Activated naive CD4-positive, alpha-beta T cell (primary cell): Measurements from ENCODE around the gene CAV2.
"Not testable (repeated sequence)": the region's sequence is repeated elsewhere in the genome, so short reads cannot be mapped to it uniquely, and the experiment has no call there.

Experiments used
- DNase-seq, 4 experiments: peaks; one replicate each; lab custom pipeline; 2025; lab: John Stamatoyannopoulos, UW

Gene CAV2, protein sequence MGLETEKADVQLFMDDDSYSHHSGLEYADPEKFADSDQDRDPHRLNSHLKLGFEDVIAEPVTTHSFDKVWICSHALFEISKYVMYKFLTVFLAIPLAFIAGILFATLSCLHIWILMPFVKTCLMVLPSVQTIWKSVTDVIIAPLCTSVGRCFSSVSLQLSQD

GRCh38 chr7:116499168-116500077 is at the start of gene CAV2:
Gene CAV2, plus strand, starts transcription at chr7:116499738. Its CDS starts 44 bp downstream, at chr7:116499782.
- no peak for DNase-seq

DNA sequence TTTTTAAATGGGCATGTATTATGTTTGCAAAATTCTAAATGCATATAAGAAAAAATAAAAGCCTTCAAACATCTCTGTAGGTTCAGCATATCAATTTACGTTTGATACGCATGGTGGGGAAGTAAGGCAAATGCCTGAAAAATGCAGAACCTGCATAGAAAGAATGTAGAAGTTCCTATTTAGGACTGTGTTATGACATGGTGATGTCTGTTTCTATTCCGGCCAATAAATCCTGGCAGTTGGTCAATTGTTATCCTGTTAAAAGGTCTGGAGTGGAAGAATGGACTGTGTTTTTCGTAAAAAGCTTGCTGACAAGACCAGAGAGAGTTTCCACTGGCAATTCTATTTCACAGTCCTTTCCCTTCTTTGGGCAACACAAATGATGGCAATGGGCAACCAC is 49.6 kb upstream of the CAV2 start:
- no peak for DNase-seq

GRCh38 chr7:116451957-116452729 is 47.4 kb upstream of the CAV2 start:
- DNase-seq, result no peak

GRCh38 chr7:116454377-116454776 is 45.2 kb upstream of the CAV2 start:
- no peak for DNase-seq

- no peak for DNase-seq
These were observed 44.5 kb upstream of the CAV2 start for GRCh38 chr7:116455009-116455408.

DNA sequence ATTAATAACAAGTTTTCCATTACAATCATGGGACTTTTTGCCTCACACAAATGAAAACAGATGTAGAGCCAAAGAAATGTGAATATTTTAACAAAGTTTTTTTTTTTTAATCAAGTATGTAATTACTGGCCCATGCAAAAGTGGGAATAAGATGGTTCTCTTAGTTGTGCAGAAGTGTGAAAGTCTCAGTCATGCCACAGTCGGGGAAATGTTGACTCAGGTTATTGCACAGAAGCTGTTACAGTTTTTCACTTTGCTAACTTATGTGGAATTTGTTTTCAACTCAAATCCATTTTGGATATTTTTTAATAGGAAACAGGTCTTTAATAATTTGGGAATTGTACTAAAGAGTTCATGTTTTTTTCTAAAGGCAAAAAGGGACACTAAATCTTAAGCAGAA is 44.0 kb upstream of the CAV2 start:
- no peak for DNase-seq

DNA sequence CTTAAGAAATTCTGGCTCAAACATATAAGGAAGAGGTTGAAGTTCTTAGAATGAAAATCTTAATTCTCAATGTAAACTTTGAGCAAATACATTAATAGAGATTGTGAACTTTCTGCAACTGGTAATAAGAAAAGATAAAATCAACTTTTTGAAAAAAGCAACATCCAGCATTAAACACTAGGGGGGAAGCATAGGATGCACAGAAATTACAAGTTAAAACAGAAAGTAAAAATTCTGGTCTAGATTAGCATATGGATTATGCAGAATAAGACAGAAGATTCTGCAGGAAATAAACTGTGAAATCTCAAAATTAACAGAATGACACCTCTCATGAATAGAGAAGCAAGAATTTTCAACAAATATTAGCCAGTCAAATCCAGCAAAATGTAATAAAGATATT is 38.0 kb upstream of the CAV2 start:
- DNase-seq, result no peak

- no peak for DNase-seq
These were observed 35.6 kb upstream of the CAV2 start for GRCh38 chr7:116463956-116464355.

GRCh38 chr7:116464375-116464774 is 35.2 kb upstream of the CAV2 start:
- no peak for DNase-seq

DNA sequence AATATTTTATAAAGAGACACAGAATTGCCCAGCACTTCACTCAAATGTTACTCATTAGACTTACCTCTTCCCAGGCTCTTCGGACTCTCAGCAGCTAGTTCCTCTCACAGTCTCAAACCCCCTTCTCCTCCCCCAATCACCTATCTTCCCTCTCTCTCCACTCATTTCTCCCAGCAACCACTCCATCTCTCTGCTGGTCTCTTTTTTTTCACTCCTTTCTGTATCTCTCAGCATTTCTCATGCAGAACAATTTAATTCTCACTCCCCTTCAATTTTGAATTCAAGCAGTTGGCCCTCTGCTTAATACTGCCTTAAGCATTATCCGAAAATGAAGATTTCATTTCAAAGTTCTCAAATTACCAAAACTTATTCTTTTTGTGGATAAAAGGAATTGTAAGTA is 34.4 kb upstream of the CAV2 start:
- DNase-seq, result no peak

DNA sequence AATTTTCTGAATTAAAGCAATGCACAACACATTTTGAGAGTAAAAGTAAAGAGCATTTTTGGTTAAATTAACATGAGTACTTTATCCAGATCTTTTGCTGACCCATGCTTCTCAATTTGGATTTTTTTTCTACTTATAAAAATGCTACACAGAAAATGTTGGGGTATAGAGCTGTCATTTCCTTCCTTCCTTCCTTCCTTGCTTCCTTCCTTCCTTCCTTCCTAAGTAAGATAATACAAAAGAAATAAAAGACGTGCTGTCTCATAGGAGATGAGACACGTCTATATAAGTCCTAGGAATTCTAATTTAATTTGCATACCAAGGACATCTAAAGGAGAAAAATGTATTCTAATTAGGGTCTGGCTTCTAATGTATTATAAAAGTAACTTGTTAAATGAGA is 31.0 kb upstream of the CAV2 start:
- DNase-seq, result no peak

GRCh38 chr7:116477625-116478024 is 21.9 kb upstream of the CAV2 start:
- DNase-seq, result no peak

DNA sequence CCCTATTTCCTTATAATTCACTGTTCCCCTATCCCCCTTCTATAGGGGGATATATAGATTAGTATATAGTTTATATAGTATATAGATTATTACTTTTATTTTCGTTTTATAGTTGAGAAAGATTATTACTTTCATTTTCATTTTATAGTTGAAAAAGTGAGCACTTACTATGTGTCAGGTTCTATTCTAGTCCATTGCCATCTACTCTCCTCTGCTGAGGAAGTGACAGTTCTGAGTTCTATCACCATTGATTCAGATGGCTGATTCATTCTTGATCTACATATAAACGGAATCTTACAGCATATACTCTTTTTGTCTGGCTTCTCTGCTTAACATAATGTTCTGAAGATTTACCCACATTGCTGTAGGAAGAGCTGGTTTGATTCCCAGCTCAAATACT is 20.7 kb upstream of the CAV2 start:
- DNase-seq, result no peak

GRCh38 chr7:116483271-116483942 is 16.1 kb upstream of the CAV2 start:
- no peak for DNase-seq

DNA sequence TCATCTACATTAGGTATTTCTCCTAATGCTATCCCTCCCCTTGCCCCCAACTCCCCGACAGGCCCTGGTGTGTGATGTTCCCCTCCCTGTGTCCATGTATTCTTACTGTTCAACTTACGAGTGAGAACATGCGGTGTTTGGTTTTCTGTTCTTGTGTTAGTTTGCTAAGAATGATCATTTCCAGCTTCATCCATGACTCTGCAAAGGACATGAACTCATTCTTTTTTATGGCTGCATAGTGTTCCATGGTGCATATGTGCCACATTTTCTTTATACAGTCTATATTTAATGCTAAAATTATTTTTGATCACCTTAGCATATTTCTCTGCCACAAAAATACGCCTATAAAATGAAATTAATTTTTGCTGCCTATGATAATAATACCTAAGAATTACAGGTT is 15.1 kb upstream of the CAV2 start:
- not testable (repeated sequence) for DNase-seq

- no peak for DNase-seq
These were observed 11.5 kb upstream of the CAV2 start for GRCh38 chr7:116487907-116488521.

- no peak for DNase-seq
These were observed 9.2 kb upstream of the CAV2 start for GRCh38 chr7:116490351-116490750.

DNA sequence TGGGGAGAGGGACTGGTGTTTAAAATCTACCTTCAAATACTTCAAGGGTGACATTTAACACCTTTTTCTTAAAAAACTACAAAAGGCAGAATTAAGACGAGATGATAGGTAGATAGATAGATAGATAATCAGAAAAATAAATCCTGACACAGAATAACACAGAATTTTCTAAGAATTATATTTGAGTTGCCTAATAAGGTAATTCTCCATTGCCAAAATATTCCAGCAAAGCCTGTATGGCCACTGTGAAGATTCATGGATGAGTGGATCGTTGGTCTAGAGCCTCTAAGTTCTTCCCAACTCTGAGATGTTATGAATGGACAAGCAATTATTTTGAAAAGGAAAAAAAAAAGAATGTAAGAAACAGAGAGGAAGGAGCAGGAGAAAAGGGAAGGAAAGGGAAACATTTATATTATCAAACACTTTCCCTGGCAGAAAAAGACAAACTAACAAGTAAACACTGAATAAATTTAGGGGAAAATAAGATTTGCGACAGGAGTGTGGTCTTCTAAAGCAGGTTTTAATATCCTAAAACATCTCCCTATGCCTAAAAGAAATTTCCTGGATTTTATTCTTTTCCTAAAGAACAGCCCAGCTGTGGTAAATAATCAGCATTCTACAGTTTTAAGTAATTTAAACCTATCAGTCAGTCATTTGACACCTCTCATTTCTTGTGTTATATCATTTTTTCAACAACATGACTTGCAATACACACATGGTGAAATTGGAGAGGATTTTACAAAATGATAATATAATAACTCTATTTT is 7.5 kb upstream of the CAV2 start:
- DNase-seq, result no peak

DNA sequence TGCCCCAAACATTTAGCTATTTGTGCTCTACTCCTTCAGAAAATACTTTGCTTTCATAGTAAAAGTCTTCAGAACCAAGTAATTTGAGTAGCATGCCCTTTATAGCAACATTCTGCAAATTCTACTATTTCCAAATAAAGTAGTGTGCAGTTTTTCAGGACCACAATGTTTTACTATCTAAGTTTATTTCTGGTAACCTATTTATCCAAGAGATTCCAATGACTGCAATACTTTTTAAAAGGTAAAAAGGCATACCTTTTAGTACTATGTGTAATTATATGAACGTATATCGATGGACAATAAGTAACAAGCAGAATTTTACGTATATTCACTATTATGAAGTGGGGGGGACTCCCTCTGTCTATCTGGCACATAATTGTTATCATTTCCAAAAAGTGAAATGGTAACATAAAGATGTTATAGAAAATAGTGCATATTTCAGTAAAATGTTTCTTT is 6.9 kb upstream of the CAV2 start:
- no peak for DNase-seq

GRCh38 chr7:116493449-116493848 is 6.1 kb upstream of the CAV2 start:
- DNase-seq, result no peak

DNA sequence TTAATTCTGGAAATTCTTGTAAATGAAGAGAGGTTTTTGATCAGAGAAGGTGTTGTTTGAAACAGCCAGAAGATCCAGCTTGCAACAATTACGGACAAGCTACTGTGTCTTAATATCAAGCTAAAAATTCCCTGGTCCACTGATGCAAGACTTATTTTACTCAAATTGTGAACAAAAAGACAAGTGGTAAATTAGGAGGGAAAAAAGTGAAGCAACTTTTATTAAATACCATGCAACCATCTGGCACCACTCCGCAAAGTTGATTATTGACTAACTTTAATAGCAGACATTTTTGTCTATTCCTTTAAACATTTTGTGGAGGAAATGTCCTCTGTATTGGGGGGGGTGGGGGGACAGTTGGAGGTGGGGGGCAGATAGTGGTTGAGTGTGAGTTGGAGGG is 5.1 kb upstream of the CAV2 start:
- DNase-seq, result no peak
